Measurements from ENCODE around the gene MYH9.

GRCh38 chr22:36356708-36357624, 30.8 kb downstream of the MYH9 start:
- no peak for TF ChIP-seq CTCF (IDR thresholded peaks at IDR 0.05; ENCODE audit: poor library complexity, severe bottlenecking)
- no peak for TF ChIP-seq MXI1 (conservative IDR thresholded peaks at IDR 0.05; ENCODE audit: poor library complexity, severe bottlenecking)
